HepG2 (cell line): Measurements from ENCODE around the gene NINJ2. TPM values are rescaled to one million over a fixed set of nuclear protein-coding genes. Genes with fewer than 3 reads are reported as not detected.

Experiments used
- CREBL2 ChIP-seq: sonication (generic); formaldehyde crosslinking; IDR thresholded peaks from 2 replicates; pipeline ENCODE4 v1.8.1; 2023; ENCODE audit warnings: missing genetic modification reagents, mild to moderate bottlenecking, borderline replicate concordance
- HIVEP1 ChIP-seq: sonication (generic); formaldehyde crosslinking; IDR thresholded peaks from 2 replicates; pipeline ENCODE4 v1.4.0; 2020; ENCODE audit warnings: mild to moderate bottlenecking, missing genetic modification reagents
- KAT2B ChIP-seq: fragments of 150-350 bp; IDR thresholded peaks from 2 replicates; pipeline ENCODE4 v1.6.1; 2014; ENCODE audit warnings: low read depth, low read length, borderline replicate concordance
- MAX ChIP-seq: IDR thresholded peaks from 2 replicates; pipeline ENCODE4 v1.6.1; 2012; ENCODE audit warnings: inconsistent platforms
- MBD4 ChIP-seq: IDR thresholded peaks from 2 replicates; pipeline ENCODE4 v1.6.1; 2012; ENCODE audit warnings: low read length, inconsistent platforms, borderline replicate concordance
- MIER2 ChIP-seq: IDR thresholded peaks from 2 replicates; pipeline ENCODE4 v1.6.1; 2016; ENCODE audit warnings: missing biosample characterization, missing genetic modification reagents
- MNT ChIP-seq: fragments of 450-650 bp; IDR thresholded peaks from 2 replicates; pipeline ENCODE4 v1.6.1; 2016
- NCOA5 ChIP-seq: sonication (generic); formaldehyde crosslinking; IDR thresholded peaks from 2 replicates; pipeline ENCODE4 v1.4.0; 2020; ENCODE audit warnings: missing genetic modification reagents
- NR2F6 ChIP-seq, 2 experiments: IDR thresholded peaks; 2 replicates each; pipeline ENCODE4 v1.6.1; 2016; ENCODE audit warnings: antibody characterized with exemption in 1 of 2, mild to moderate bottlenecking in 1 of 2
- RBAK ChIP-seq: sonication (generic); formaldehyde crosslinking; IDR thresholded peaks from 2 replicates; pipeline ENCODE4 v1.5.1; 2020; ENCODE audit warnings: mild to moderate bottlenecking, missing genetic modification reagents
- RBM22 ChIP-seq: fragments of 200-400 bp; formaldehyde crosslinking; optimal IDR thresholded peaks from 2 replicates; pipeline ENCODE3; 2017; ENCODE audit warnings: mild to moderate bottlenecking, low read length, moderate library complexity
- SMAD9 ChIP-seq: sonication (generic); formaldehyde crosslinking; IDR thresholded peaks from 2 replicates; pipeline ENCODE4 v1.5.1; 2020; ENCODE audit warnings: mild to moderate bottlenecking, missing genetic modification reagents
- SNRNP70 ChIP-seq: fragments of 200-400 bp; formaldehyde crosslinking; IDR thresholded peaks from 2 replicates; pipeline ENCODE4 v1.6.1; 2017; ENCODE audit warnings: mild to moderate bottlenecking, low read depth, low read length, moderate library complexity
- ZBTB3 ChIP-seq: sonication (generic); formaldehyde crosslinking; IDR thresholded peaks from 2 replicates; pipeline ENCODE4 v1.4.0; 2020; ENCODE audit warnings: low read depth, mild to moderate bottlenecking, moderate library complexity, missing genetic modification reagents, borderline replicate concordance
- ZBTB33 ChIP-seq: sonication (generic); formaldehyde crosslinking; IDR thresholded peaks from 2 replicates; pipeline ENCODE4 v1.4.0; 2020; ENCODE audit warnings: missing genetic modification reagents
- ZMAT3 ChIP-seq: sonication (generic); formaldehyde crosslinking; conservative IDR thresholded peaks from 2 replicates; pipeline ENCODE4 v1.7.0; 2021; ENCODE audit warnings: missing genetic modification reagents
- ZNF12 ChIP-seq: sonication (generic); formaldehyde crosslinking; IDR thresholded peaks from 2 replicates; pipeline ENCODE4 v1.5.0; 2020; ENCODE audit warnings: missing genetic modification reagents
- ZNF17 ChIP-seq: sonication (generic); formaldehyde crosslinking; IDR thresholded peaks from 2 replicates; pipeline ENCODE4 v1.5.0; 2020; ENCODE audit warnings: mild to moderate bottlenecking, missing genetic modification reagents
- ZNF337 ChIP-seq: sonication (generic); formaldehyde crosslinking; IDR thresholded peaks from 2 replicates; pipeline ENCODE4 v1.5.1; 2020; ENCODE audit warnings: missing genetic modification reagents, low read depth, mild to moderate bottlenecking, borderline replicate concordance
- ZNF34 ChIP-seq: sonication (generic); formaldehyde crosslinking; IDR thresholded peaks from 2 replicates; pipeline ENCODE4 v1.4.0; 2020; ENCODE audit warnings: mild to moderate bottlenecking, missing genetic modification reagents, borderline replicate concordance
- ZNF563 ChIP-seq: sonication (generic); formaldehyde crosslinking; IDR thresholded peaks from 2 replicates; pipeline ENCODE4 v1.8.0; 2022; ENCODE audit warnings: mild to moderate bottlenecking, moderate library complexity, missing genetic modification reagents
- ZSCAN20 ChIP-seq: sonication (generic); formaldehyde crosslinking; IDR thresholded peaks from 2 replicates; pipeline ENCODE4 v1.4.0; 2020; ENCODE audit warnings: missing genetic modification reagents, mild to moderate bottlenecking, borderline replicate concordance
- polyA plus RNA-seq, 8 experiments: library from polyadenylated mRNA; depleted of rRNA in 3 of 8; stranded (reverse) in 7 of 8; unstranded in 1 of 8; fragments of >200 nt; fragmentation: Illumina TruSeq in 4 of 8; extraction: Trizol in 4 of 8; gene quantifications; 2 replicates each; pipeline versions ENCODE4 v1.2.1 to v1.2.3, GENCODE V29; 2011 to 2016; ENCODE audit warnings: low read depth in 4 of 8, missing spikeins in 1 of 8, mixed read lengths in 1 of 8; ENCODE audit not compliant: insufficient read depth in 1 of 8
- total RNA-seq, 5 experiments: library from RNA; depleted of rRNA; stranded (reverse); fragments of >200 nt; fragmentation: Illumina TruSeq; extraction: Trizol; gene quantifications; 2 replicates each; pipeline ENCODE4 v1.2.3, GENCODE V29; 2016; ENCODE audit warnings: low read depth in 1 of 5
- TF ChIP-seq, protein P1 (sequence below): sonication (generic); formaldehyde crosslinking; IDR thresholded peaks from 2 replicates; pipeline ENCODE4 v1.5.0; 2020; ENCODE audit warnings: missing genetic modification reagents
- TF ChIP-seq, protein P2 (sequence below): sonication (generic); formaldehyde crosslinking; IDR thresholded peaks from 2 replicates; pipeline ENCODE4 v1.4.0; 2020; ENCODE audit warnings: missing genetic modification reagents

Gene NINJ2
- total and polyA plus RNA-seq, 2 of the 13 experiments (the other 11 are each of a cell fraction or from before 2014, with no cell fraction given) = 0.62 to 3.8 TPM

DNA sequence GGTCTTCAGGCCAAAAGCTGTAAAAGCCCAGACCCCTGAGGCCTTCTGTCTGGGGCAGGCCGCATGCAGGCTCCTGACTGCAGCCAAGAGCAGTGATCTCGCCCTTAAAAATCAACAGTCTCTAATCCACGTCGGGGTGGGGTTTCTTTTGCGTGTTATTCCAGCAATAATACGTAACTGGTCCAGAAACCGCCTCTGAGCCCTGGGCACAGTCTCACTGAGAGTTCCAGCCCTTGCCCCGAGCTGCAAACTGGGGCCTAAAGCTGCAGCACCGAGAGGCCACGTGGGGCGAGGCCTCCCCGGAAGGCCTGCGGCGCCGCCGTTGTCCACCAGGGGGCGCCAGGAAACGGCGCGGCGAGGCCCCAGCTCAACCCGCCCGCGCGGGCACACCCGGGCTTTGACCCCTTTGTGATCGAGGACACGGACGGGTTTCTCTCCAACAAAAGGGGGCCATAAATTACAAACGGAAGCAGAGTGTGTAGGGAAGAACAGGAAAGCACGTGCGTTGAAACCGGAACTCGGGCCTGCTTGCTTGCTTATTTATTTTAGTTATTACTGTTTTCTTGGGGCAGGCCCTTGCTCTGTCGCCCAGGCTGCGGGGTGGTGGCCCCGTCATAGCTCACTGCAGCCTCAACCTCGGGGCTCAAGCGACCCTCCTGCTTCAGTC lies 87.2 kb downstream of the NINJ2 start (continued):
- no peak for TF ChIP-seq ZSCAN20 (CRISPR knock-in tag)
- TF ChIP-seq MNT = peak; percentile 70
- peak; percentile 94; the same call in 1 of the 2 replicates for TF ChIP-seq ZMAT3 (CRISPR knock-in tag)
- TF ChIP-seq, protein P1, sequence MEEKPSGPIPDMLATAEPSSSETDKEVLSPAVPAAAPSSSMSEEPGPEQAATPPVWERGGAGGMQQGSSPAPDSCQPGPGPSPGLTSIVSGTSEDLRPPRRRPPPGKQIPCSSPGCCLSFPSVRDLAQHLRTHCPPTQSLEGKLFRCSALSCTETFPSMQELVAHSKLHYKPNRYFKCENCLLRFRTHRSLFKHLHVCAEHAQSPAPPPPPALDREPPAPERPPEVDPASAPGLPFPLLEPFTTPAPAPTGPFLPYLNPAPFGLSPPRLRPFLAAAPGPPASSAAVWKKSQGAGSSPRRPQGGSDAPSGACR = peak; percentile 88; the same call in 1 of the 2 replicates
- TF ChIP-seq CREBL2 = no peak
- TF ChIP-seq RBAK (CRISPR knock-in tag) = no peak
- TF ChIP-seq NR2F6 (IDR thresholded peaks at IDR 0.05) = peak; percentile 53
- TF ChIP-seq NR2F6 (CRISPR knock-in tag; IDR thresholded peaks at IDR 0.05) = peak; percentile 72
- TF ChIP-seq SNRNP70 = no peak
- TF ChIP-seq SMAD9 (CRISPR knock-in tag) = no peak
- no peak for TF ChIP-seq KAT2B
- TF ChIP-seq ZBTB33 (CRISPR knock-in tag) = peak; percentile 80
- TF ChIP-seq MAX = peak; percentile 99
- peak; percentile 74; the same call in 1 of the 2 replicates for TF ChIP-seq MBD4
- no peak for TF ChIP-seq ZNF337 (CRISPR knock-in tag)
- no peak for TF ChIP-seq ZNF17
- TF ChIP-seq, protein P2, sequence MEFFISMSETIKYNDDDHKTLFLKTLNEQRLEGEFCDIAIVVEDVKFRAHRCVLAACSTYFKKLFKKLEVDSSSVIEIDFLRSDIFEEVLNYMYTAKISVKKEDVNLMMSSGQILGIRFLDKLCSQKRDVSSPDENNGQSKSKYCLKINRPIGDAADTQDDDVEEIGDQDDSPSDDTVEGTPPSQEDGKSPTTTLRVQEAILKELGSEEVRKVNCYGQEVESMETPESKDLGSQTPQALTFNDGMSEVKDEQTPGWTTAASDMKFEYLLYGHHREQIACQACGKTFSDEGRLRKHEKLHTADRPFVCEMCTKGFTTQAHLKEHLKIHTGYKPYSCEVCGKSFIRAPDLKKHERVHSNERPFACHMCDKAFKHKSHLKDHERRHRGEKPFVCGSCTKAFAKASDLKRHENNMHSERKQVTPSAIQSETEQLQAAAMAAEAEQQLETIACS (CRISPR knock-in tag) = peak; percentile 44; the same call in 1 of the 2 replicates
- peak; percentile 70 for TF ChIP-seq MIER2 (CRISPR knock-in tag)
- TF ChIP-seq ZNF12 (CRISPR knock-in tag) = no peak; the same call in 1 of the 2 replicates
- TF ChIP-seq NCOA5 (CRISPR knock-in tag) = no peak
- peak; percentile 88 for TF ChIP-seq ZNF563
- peak; percentile 81 for TF ChIP-seq HIVEP1 (CRISPR knock-in tag)
- peak; percentile 73 for TF ChIP-seq ZBTB3 (CRISPR knock-in tag)
- TF ChIP-seq RBM22 = no peak
- TF ChIP-seq ZNF34 (CRISPR knock-in tag) = peak; percentile 78; the same call in 1 of the 2 replicates
